ENCODE results near the gene WDR33. TPM values are rescaled to one million over a fixed set of nuclear protein-coding genes. Genes with fewer than 3 reads are reported as not detected.
"Not testable (repeated sequence)": the region's sequence is repeated elsewhere in the genome, so short reads cannot be mapped to it uniquely, and the experiment has no call there.

Gene WDR33
- polyA plus RNA-seq, 3 donors = 50.9 to 64.1 (median 55.3) TPM

GRCh38 chr2:127778447-127778846 is 32.5 kb downstream of the WDR33 start:
- no peak for DNase-seq (ENCODE audit: extremely low read depth in 1 of 11, low read depth in 9 of 11, low spot score in 4 of 11)

DNA sequence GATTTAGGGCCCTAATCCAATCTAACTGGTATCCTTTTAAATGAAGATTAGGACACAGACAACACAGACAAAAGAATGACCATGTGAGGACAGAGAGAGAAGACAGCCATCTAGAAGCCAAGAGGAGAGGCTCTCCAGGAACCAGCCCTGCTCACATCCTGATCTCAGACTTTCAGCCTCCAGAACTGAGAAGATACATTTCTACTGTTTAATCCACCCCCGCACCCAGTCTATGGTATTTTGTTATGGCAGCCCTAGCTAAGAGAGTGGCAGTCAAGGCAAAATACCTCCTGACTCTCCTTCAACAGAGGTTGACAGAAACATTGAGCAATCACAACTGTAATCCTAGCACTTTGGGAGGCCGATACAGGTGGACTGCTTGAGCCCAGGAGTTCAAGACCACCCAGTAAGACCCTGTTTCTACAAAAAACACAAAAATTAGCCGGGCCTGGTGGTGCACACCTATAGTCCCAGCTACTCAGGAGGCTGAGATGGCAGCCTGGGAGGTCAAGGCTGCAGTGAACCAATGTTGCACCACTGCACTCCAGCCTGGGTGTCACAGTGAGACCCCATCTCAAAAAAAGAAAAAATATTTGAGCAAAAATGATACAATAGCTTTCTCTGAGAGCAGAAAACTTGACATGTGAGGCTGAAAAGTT is 34.7 kb downstream of the WDR33 start:
- no peak for DNase-seq (ENCODE audit: extremely low read depth in 1 of 11, low read depth in 9 of 11, low spot score in 4 of 11)

GRCh38 chr2:127771756-127772155 is 39.2 kb downstream of the WDR33 start:
- DNase-seq (ENCODE audit: extremely low read depth in 1 of 11, low read depth in 9 of 11, low spot score in 4 of 11) = no peak

GRCh38 chr2:127770973-127771735 is 39.8 kb downstream of the WDR33 start:
- DNase-seq (ENCODE audit: extremely low read depth in 1 of 11, low read depth in 9 of 11, low spot score in 4 of 11) = no peak

GRCh38 chr2:127770534-127770933 is 40.4 kb downstream of the WDR33 start:
- DNase-seq (ENCODE audit: extremely low read depth in 1 of 11, low read depth in 9 of 11, low spot score in 4 of 11) = not testable (repeated sequence)

DNA sequence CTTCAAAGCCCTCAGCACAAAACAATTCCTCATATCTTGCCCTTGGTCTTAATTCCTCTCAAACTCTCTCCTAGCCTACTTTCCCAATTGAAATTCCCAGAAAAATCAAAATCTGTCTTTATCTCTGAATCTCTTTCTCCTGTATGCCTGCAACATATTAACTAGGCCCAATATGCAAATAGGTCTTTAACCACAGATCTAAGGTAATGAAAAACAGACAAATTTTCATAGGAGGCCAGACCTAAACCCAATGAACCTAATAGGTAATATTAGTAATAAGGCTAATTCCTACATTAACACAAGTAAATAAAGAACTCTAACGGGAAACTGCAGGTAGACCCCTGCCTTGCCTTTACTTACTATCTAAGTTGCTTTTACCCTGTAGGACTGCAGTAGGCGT is 41.4 kb downstream of the WDR33 start:
- DNase-seq (ENCODE audit: extremely low read depth in 1 of 11, low read depth in 9 of 11, low spot score in 4 of 11) = no peak

GRCh38 chr2:127768775-127769479 is 42.0 kb downstream of the WDR33 start:
- no peak for DNase-seq (ENCODE audit: extremely low read depth in 1 of 11, low read depth in 9 of 11, low spot score in 4 of 11)

DNA sequence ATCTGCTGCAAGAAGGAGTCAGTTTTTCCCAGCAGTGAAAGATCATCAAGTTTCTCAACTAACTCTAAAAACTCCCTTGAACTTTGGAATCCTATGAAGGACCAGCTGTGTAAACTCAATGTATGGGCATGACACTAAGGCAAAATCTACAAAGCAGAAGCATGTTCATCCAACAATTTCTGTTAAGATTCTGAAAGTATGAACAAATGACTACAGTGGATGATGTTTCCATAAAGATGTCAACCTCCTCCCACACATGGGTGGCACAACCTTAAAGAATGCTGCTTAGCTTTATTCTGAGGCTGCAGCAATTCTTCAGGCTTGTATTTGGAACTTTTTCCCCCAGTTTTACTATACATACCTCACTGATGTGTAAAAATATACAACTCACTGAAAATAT is 47.2 kb downstream of the WDR33 start:
- DNase-seq (ENCODE audit: extremely low read depth in 1 of 11, low read depth in 9 of 11, low spot score in 4 of 11) = no peak

GRCh38 chr2:127762846-127763245 is 48.1 kb downstream of the WDR33 start:
- no peak for DNase-seq (ENCODE audit: extremely low read depth in 1 of 11, low read depth in 9 of 11, low spot score in 4 of 11)

GRCh38 chr2:127762441-127762840 is 48.5 kb downstream of the WDR33 start:
- DNase-seq (ENCODE audit: extremely low read depth in 1 of 11, low read depth in 9 of 11, low spot score in 4 of 11) = no peak

GRCh38 chr2:127759931-127760330 is 51.0 kb downstream of the WDR33 start:
- DNase-seq (ENCODE audit: extremely low read depth in 1 of 11, low read depth in 9 of 11, low spot score in 4 of 11) = no peak

GRCh38 chr2:127754186-127754585 is 56.8 kb downstream of the WDR33 start:
- DNase-seq (ENCODE audit: extremely low read depth in 1 of 11, low read depth in 9 of 11, low spot score in 4 of 11) = no peak

GRCh38 chr2:127753374-127753773 is 57.6 kb downstream of the WDR33 start:
- no peak for DNase-seq (ENCODE audit: extremely low read depth in 1 of 11, low read depth in 9 of 11, low spot score in 4 of 11)

GRCh38 chr2:127749537-127749936 is 61.4 kb downstream of the WDR33 start:
- DNase-seq (ENCODE audit: extremely low read depth in 1 of 11, low read depth in 9 of 11, low spot score in 4 of 11) = not testable (repeated sequence)

- DNase-seq (ENCODE audit: extremely low read depth in 1 of 11, low read depth in 9 of 11, low spot score in 4 of 11) = no peak
Measured at GRCh38 chr2:127747621-127748020, 63.4 kb downstream of the WDR33 start.

GRCh38 chr2:127743477-127744026 is 67.4 kb downstream of the WDR33 start:
- no peak for DNase-seq (ENCODE audit: extremely low read depth in 1 of 11, low read depth in 9 of 11, low spot score in 4 of 11)

- DNase-seq (ENCODE audit: extremely low read depth in 1 of 11, low read depth in 9 of 11, low spot score in 4 of 11) = no peak
Measured at GRCh38 chr2:127740665-127741288, 70.2 kb downstream of the WDR33 start.

GRCh38 chr2:127739800-127740199 is 71.2 kb downstream of the WDR33 start:
- DNase-seq (ENCODE audit: extremely low read depth in 1 of 11, low read depth in 9 of 11, low spot score in 4 of 11) = no peak

DNA sequence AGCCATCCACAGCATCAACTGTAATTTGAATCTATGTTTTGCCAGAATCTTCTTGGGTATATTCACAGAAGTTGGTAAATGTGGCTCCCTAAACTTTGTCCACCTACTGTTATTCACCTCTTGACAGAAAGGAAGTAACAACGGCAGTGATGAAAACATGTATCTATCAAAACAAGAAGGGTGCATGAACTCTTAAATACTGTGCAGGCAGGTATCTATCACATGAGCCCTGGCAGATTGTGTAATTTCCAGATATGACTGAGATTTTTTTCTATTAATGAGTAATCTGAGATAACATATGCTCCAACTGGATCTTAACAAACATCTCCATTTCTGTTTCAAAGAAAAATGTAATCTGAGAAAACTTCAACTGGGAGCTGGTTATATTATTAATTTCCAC is 73.1 kb downstream of the WDR33 start:
- DNase-seq (ENCODE audit: extremely low read depth in 1 of 11, low read depth in 9 of 11, low spot score in 4 of 11) = no peak

Measured in renal cortex interstitium (tissue), 11 donors.